WTC11 (cell line): ENCODE measurements around the gene CACNA1B.

Source experiments
- FOXJ3 ChIP-seq: sonication (generic); formaldehyde crosslinking; IDR thresholded peaks from 2 replicates; pipeline ENCODE4 v1.9.0; 2021; ENCODE audit warnings: missing genetic modification reagents, mild to moderate bottlenecking, borderline replicate concordance
- TEAD4 ChIP-seq: sonication (generic); formaldehyde crosslinking; IDR thresholded peaks from 2 replicates; pipeline ENCODE4 v1.8.0; 2022; ENCODE audit warnings: mild to moderate bottlenecking, missing genetic modification reagents
- ZNF138 ChIP-seq: sonication (generic); formaldehyde crosslinking; conservative IDR thresholded peaks from 2 replicates; pipeline ENCODE4 v1.8.1; 2022; ENCODE audit warnings: mild to moderate bottlenecking, moderate library complexity, missing genetic modification reagents
- TF ChIP-seq, protein P1 (sequence below): sonication (generic); formaldehyde crosslinking; IDR thresholded peaks from 2 replicates; pipeline ENCODE4 v1.8.0; 2022; ENCODE audit warnings: mild to moderate bottlenecking, missing genetic modification reagents
- TF ChIP-seq, protein P2 (sequence below): sonication (generic); formaldehyde crosslinking; IDR thresholded peaks from 2 replicates; pipeline ENCODE4 v1.8.1; 2022; ENCODE audit warnings: low read depth, missing genetic modification reagents, borderline replicate concordance
- TF ChIP-seq, protein P3 (sequence below): fragments of 200-600 bp; IDR thresholded peaks from 2 replicates; pipeline ENCODE4 v1.8.0; 2022; ENCODE audit warnings: antibody characterized with exemption
- TF ChIP-seq, protein P4 (sequence below): sonication (generic); formaldehyde crosslinking; IDR thresholded peaks from 2 replicates; pipeline ENCODE4 v1.8.1; 2023; ENCODE audit warnings: mild to moderate bottlenecking, missing genetic modification reagents, borderline replicate concordance

DNA sequence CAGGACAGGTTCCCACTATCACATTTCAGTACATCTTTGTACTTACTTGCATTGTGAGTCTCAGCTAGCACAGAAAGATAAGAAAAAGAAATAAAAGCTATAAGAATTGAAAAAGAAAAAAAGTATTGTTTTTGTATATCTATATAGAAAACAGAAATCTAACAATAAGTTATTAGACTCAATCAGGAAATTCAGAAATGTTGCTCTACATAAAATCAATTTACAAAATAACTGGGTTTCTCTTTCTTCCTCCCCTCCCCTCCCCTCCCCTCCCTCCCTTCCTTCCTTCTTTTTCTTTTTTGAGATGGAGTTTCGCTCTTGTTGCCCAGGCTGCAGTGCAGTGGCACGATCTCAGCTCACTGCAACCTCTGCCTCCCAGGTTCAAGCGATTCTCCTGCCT is 7.2 kb upstream of the CACNA1B start:
- TF ChIP-seq ZNF138: no peak
- TF ChIP-seq, protein P1, sequence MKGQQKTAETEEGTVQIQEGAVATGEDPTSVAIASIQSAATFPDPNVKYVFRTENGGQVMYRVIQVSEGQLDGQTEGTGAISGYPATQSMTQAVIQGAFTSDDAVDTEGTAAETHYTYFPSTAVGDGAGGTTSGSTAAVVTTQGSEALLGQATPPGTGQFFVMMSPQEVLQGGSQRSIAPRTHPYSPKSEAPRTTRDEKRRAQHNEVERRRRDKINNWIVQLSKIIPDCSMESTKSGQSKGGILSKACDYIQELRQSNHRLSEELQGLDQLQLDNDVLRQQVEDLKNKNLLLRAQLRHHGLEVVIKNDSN (CRISPR knock-in tag): no peak
- TF ChIP-seq, protein P2, sequence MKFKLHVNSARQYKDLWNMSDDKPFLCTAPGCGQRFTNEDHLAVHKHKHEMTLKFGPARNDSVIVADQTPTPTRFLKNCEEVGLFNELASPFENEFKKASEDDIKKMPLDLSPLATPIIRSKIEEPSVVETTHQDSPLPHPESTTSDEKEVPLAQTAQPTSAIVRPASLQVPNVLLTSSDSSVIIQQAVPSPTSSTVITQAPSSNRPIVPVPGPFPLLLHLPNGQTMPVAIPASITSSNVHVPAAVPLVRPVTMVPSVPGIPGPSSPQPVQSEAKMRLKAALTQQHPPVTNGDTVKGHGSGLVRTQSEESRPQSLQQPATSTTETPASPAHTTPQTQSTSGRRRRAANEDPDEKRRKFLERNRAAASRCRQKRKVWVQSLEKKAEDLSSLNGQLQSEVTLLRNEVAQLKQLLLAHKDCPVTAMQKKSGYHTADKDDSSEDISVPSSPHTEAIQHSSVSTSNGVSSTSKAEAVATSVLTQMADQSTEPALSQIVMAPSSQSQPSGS (CRISPR knock-in tag): no peak
- TF ChIP-seq, protein P3, sequence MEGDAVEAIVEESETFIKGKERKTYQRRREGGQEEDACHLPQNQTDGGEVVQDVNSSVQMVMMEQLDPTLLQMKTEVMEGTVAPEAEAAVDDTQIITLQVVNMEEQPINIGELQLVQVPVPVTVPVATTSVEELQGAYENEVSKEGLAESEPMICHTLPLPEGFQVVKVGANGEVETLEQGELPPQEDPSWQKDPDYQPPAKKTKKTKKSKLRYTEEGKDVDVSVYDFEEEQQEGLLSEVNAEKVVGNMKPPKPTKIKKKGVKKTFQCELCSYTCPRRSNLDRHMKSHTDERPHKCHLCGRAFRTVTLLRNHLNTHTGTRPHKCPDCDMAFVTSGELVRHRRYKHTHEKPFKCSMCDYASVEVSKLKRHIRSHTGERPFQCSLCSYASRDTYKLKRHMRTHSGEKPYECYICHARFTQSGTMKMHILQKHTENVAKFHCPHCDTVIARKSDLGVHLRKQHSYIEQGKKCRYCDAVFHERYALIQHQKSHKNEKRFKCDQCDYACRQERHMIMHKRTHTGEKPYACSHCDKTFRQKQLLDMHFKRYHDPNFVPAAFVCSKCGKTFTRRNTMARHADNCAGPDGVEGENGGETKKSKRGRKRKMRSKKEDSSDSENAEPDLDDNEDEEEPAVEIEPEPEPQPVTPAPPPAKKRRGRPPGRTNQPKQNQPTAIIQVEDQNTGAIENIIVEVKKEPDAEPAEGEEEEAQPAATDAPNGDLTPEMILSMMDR: no peak
- TF ChIP-seq, protein P4, sequence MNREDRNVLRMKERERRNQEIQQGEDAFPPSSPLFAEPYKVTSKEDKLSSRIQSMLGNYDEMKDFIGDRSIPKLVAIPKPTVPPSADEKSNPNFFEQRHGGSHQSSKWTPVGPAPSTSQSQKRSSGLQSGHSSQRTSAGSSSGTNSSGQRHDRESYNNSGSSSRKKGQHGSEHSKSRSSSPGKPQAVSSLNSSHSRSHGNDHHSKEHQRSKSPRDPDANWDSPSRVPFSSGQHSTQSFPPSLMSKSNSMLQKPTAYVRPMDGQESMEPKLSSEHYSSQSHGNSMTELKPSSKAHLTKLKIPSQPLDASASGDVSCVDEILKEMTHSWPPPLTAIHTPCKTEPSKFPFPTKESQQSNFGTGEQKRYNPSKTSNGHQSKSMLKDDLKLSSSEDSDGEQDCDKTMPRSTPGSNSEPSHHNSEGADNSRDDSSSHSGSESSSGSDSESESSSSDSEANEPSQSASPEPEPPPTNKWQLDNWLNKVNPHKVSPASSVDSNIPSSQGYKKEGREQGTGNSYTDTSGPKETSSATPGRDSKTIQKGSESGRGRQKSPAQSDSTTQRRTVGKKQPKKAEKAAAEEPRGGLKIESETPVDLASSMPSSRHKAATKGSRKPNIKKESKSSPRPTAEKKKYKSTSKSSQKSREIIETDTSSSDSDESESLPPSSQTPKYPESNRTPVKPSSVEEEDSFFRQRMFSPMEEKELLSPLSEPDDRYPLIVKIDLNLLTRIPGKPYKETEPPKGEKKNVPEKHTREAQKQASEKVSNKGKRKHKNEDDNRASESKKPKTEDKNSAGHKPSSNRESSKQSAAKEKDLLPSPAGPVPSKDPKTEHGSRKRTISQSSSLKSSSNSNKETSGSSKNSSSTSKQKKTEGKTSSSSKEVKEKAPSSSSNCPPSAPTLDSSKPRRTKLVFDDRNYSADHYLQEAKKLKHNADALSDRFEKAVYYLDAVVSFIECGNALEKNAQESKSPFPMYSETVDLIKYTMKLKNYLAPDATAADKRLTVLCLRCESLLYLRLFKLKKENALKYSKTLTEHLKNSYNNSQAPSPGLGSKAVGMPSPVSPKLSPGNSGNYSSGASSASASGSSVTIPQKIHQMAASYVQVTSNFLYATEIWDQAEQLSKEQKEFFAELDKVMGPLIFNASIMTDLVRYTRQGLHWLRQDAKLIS (CRISPR knock-in tag): no peak
- TF ChIP-seq FOXJ3 (CRISPR knock-in tag): no peak
- no peak for TF ChIP-seq TEAD4 (CRISPR knock-in tag)
